Stimulated activated memory B cell treated with anti-CD40 and anti-IgM and Interleukin-4, amounts not matched to agents 10 μg/mL and 1 μg/mL and 100 μg/mL, for 72 hours (primary cell): Measurements from ENCODE around the gene DLK1.

Experiments used
- ATAC-seq: fragments of 150-1000 bp; cut with Tn5 transposase; 2 replicates; pipeline ENCODE4 v1.10.0; 2021
- H3K27ac Mint-ChIP-seq: one replicate; pipeline ENCODE4 v1.8.0; 2022; ENCODE audit warnings: mild to moderate bottlenecking, mixed read lengths
- H3K27me3 Mint-ChIP-seq: one replicate; pipeline ENCODE4 v1.8.0; 2022; ENCODE audit warnings: mixed read lengths
- H3K36me3 Mint-ChIP-seq: one replicate; pipeline ENCODE4 v1.8.0; 2022; ENCODE audit warnings: mixed read lengths
- H3K4me1 Mint-ChIP-seq: one replicate; pipeline ENCODE4 v1.8.0; 2022; ENCODE audit warnings: mixed read lengths
- H3K4me3 Mint-ChIP-seq: one replicate; pipeline ENCODE4 v1.8.0; 2022; ENCODE audit warnings: mild to moderate bottlenecking, moderate library complexity, mixed read lengths
- H3K9me3 Mint-ChIP-seq: one replicate; pipeline ENCODE4 v1.8.0; 2022; ENCODE audit warnings: mixed read lengths

DLK1 gene

DNA sequence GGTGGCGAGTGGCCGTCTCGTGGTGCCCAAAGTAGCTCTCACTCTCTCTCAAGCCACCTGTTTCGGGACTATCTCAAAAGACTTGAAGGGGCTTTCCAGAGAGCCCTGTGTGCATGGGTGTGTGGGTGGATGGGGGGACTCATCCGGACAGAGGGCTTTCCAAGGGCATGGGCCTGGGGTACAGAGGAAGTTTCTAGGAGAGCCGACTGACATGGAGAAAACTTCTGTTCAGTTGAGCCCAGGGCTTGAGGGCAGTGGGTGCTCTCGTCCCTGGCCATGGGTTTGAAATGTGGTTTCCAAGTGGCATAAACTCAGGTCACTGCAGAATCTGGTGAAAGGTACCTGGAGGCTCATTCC lies 51.8 kb downstream of the DLK1 start:
- Mint-ChIP-seq H3K9me3 (no peaks in the 10 kb centered on the region), H3K4me1 (no peaks in the 10 kb centered on the region), H3K36me3 (no peaks in the 10 kb centered on the region), H3K27ac (no peak overlapping the region), H3K4me3 (no peak overlapping the region), H3K27me3 (peaks cover 8% of the 10 kb centered on the region)
- no peak for ATAC-seq

DNA sequence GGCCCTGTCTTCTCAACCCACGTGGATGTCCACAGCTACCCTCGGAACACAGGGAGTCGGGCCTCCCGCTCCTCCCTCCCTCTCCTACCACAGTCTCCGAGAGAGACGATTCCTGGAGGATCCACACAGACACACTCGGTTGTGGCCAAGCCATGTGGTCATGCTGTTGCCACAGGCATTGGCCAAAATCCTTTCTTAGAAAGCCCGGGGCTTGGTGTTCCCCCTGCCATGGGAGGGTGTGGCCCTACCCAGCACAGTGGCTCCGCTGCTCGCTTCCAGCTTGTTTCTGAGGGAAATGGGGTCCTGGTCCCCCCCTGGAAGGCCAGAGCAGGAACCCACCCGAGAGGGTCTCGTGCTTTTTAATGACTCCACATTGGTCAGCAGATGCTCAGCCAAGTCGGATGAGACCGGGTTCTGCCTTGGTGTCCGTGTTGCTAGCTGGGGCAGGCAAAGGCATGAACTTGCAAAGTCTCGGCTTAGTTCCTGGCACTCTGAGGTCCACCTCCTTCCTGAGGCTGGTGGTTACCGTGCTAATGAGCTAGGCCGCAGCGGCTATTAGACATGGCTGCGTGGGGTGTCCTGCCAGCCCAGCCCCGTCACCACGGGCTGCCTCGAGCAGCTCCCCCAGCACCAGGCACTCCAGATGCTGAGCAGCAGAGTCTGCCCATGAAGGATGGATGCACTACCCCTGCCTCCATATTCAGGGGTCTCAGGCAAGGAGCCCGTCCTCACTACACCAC lies 52.4 kb downstream of the DLK1 start:
- Mint-ChIP-seq H3K27ac (no peak overlapping the region), H3K4me1 (no peaks in the 10 kb centered on the region), H3K9me3 (no peaks in the 10 kb centered on the region), H3K36me3 (no peaks in the 10 kb centered on the region), H3K4me3 (no peak overlapping the region), H3K27me3 (peaks cover 8% of the 10 kb centered on the region)
- no peak for ATAC-seq

DNA sequence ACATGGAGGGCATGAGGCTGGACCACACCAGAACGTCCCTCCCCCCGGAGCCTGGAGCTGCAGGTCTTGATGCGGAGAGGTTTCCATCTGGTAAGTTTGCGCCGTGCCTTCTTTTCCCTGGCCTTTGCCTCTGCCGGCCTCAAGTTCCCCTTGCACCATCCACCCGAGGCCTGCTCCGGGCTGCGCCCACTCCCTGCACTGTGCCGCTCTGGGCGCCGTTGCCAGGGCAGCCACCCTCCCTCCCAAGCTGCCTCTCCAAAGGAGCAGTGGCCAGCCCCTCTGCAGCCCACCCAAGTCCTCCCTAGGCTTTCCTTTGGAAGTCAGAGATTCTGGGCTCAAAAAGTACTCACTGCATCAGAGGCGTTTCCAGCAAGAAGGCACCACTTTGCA lies 53.0 kb downstream of the DLK1 start:
- H3K27me3 Mint-ChIP-seq = peaks cover 8% of the 10 kb centered on the region
- H3K27ac Mint-ChIP-seq = no peak overlapping the region
- H3K4me1 Mint-ChIP-seq = no peaks in the 10 kb centered on the region
- no peaks in the 10 kb centered on the region for H3K36me3 Mint-ChIP-seq
- no peaks in the 10 kb centered on the region for H3K9me3 Mint-ChIP-seq
- no peak for ATAC-seq
- H3K4me3 Mint-ChIP-seq = no peak overlapping the region

DNA sequence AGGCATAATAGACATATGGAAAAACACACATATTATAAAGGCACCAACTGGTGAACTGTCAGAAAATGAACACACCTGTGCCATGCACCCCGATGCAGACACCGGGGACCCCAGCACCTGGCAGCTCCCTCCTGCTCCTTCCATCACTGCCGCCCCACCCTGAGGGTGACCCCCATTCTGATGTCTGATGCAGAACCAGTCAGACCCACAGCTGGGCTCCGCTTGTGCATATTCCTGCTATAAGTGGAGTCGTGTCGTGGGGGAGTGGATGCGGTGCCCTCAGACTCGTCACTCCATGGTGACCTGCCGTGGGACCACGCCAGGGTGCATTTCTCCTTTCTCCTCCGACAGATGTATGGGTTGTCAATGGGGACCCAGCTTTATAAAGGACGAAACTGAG lies 53.6 kb downstream of the DLK1 start:
- H3K27me3 Mint-ChIP-seq = peaks cover 14% of the 10 kb centered on the region
- no peak for ATAC-seq
- H3K9me3 Mint-ChIP-seq = no peaks in the 10 kb centered on the region
- no peak overlapping the region for H3K27ac Mint-ChIP-seq
- no peaks in the 10 kb centered on the region for H3K4me1 Mint-ChIP-seq
- no peaks in the 10 kb centered on the region for H3K36me3 Mint-ChIP-seq
- no peak overlapping the region for H3K4me3 Mint-ChIP-seq

DNA sequence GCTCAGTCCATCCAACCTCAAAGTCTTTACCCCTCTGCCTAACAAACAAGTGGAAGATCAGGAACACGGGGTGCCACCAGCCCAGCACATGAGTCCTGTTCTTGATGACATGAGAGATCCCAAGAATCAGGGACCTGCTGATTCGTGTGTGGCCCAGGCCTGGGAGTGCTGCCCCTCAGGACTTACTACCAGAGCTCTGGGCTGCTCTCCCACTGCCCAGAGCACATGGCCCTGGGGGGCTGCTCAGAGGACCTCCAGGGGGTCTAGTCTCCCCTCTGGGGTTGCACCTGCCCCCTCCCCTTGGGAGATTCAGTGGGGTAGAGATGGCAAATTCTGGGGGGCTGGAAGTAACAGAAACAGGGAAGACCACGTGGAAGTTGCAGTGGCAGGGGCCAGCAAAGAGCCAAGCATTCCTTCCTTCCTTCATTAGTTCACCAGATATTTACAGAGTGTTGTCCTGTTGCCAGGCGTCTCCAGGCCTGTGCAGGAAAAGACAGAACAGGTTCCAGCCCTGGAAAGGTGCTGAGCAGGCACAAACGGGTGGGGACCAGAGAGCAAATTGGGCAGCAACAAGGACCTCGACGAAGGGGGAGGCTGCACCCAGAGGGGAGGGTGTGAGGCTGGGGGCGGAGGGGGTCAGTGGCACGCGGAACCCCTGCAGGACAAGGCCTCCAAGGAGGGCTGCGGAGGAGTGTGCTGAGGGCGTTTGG lies 54.1 kb downstream of the DLK1 start:
- Mint-ChIP-seq H3K36me3 (no peaks in the 10 kb centered on the region), H3K9me3 (no peaks in the 10 kb centered on the region), H3K27me3 (peaks cover 18% of the 10 kb centered on the region), H3K27ac (no peak overlapping the region), H3K4me1 (no peaks in the 10 kb centered on the region), H3K4me3 (no peak overlapping the region)
- ATAC-seq = no peak

DNA sequence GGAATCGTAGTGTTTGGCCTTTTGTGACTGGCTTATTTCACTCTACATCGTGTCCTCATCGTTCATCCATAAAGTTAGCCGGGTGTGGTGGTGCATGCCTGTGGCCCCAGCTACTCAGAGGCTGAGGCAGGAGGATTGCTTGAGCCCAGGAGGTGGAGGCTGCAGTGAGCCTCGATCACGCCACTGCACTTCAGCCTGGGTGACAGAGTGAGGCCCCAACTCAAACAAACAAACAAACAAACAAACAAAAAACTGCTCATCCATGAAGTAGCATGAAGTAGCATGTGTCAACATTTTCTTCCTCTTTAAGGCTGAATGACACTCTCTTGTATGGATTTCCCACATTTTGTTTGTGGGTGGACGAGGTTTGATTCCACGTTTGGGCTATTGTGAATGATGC lies 55.3 kb downstream of the DLK1 start:
- H3K4me1 Mint-ChIP-seq = no peaks in the 10 kb centered on the region
- no peaks in the 10 kb centered on the region for H3K9me3 Mint-ChIP-seq
- H3K27me3 Mint-ChIP-seq = peaks cover 18% of the 10 kb centered on the region
- H3K36me3 Mint-ChIP-seq = no peaks in the 10 kb centered on the region
- ATAC-seq = no peak
- no peak overlapping the region for H3K4me3 Mint-ChIP-seq
- no peak overlapping the region for H3K27ac Mint-ChIP-seq

DNA sequence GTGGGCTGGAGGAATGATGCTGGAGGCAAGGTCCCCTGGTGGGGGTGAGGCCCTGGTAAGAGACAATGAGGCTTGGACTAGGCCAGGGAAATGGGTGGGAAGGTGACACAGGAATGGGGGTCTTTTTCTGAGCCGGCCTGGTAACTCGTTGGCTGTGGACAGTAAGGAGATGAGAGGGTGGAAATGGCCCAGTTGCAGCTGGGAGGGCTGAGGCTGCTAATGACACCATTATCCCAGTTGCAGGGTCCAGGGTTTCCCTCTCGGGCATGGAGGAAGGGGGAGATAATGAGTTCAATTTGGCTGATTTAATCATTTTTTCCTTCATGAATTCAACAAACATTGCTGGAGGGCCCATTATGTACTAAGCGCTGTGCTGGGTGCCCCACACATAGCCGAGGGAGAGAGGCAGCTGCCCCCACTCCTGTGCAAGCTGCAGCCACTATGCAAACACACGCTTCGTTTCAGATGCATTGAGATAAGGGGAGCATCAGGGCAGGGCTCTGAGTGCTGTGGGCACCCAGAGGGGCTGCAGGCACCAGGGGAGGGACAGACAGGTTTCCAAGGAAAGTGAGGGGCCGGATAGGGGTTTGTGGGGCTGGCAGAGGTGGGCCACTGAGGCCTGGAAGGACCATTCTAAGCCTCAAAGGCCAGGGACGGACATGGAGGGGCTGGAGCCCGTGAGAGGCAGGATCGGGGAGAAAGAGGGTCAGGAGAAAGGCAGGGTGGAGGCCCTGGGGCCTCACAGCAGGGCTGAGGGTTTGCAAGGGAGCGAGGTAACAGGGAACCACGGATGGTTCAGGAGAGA lies 56.0 kb downstream of the DLK1 start:
- no peak for ATAC-seq
- H3K36me3 Mint-ChIP-seq = no peaks in the 10 kb centered on the region
- H3K27me3 Mint-ChIP-seq = peaks cover 18% of the 10 kb centered on the region
- H3K4me3 Mint-ChIP-seq = no peak overlapping the region
- no peaks in the 10 kb centered on the region for H3K4me1 Mint-ChIP-seq
- H3K9me3 Mint-ChIP-seq = no peaks in the 10 kb centered on the region
- H3K27ac Mint-ChIP-seq = no peak overlapping the region

DNA sequence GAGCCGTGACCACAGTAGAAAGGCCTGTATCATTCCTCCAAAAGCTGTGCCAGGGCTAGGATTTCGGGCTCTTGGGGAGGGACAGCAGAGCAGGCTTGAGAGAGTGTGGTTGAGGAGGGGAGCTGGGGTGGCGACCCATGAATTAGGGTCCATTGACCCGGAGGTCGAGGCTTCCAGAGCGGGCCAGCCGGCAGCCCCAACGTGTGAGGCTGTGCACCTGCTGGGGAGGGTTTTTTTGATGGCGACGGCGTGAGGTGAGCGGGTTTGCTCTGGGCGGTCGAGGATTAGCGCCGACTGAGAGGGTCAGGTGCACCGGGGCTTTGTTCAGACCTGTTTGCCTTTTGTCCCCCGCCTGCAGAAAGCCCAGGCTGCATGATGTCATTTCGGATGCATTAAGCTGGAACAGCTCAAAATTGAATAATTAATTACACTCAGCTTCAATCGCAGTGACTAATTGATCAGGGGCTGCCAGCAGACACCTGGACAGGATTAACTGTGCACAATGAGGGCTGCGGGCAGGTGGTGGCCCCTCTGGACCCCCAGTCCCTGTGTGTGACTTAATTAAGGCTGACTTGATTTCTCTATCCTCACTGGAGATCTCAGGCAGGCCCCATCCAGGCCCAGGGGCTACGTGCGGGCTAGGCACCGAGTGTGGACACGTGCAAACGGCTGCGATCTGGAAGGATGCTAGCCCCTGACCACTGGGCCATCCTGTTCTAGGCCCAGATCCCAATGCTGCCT lies 57.1 kb downstream of the DLK1 start:
- Mint-ChIP-seq H3K36me3 (no peaks in the 10 kb centered on the region), H3K4me1 (no peaks in the 10 kb centered on the region), H3K27me3 (peaks cover 28% of the 10 kb centered on the region), H3K27ac (no peak overlapping the region), H3K9me3 (no peaks in the 10 kb centered on the region), H3K4me3 (no peak overlapping the region)
- no peak for ATAC-seq

DNA sequence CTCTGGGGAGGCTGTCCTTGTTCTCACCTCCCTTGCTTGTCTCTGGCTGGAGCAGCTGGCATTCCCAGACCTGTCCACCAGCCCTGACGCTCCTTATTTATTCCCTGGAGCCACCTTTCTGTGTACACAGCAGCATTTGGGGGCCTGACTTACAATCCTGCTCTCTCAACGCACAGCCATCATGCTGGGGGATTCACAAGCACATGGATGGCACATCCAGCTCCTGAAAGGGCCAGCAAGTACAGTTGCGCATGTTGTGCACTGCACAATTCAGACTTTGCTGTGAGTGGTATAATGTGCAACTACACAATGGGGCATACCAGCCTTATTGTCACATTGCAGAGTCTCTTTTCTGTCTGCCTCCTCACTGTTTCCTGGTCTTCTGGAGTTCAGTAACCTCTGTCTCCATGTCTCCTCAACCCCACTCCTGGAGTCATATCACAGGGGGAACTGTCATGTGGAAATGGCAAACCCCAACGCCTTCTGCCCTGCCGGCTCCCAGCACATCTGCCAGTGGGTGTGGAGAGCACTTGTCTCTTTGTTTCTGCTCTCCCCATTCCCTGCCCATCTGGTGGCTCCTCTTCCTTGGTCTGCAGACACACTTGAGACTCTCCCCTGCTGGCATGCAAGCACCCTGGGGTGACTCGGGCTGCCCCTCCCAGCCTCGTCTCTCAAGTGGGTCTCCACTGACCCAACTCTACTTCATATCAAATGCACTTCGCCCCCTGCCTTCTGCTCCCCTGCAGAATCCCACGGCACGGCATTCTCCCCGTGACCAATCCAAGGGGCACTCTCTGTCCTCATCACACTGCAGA lies 58.0 kb downstream of the DLK1 start:
- Mint-ChIP-seq H3K36me3 (no peaks in the 10 kb centered on the region), H3K9me3 (no peaks in the 10 kb centered on the region), H3K27me3 (peaks cover 30% of the 10 kb centered on the region), H3K4me3 (no peak overlapping the region), H3K4me1 (no peaks in the 10 kb centered on the region), H3K27ac (no peak overlapping the region)
- ATAC-seq = no peak

DNA sequence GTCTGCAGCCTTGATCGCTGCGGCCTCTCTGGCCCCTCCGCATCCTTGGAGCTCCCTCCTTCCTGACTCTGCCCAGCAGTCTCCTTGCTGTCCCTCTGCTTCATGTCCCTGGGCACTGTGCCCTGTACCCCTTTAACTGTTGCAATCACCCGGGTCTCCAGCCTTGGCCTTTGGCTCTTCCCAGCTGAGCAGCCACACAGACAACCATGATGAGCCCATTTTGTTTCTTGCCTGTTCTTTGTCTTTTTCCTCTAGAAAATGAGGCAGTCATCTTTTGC lies 58.6 kb downstream of the DLK1 start:
- ATAC-seq = no peak
- H3K4me1 Mint-ChIP-seq = no peaks in the 10 kb centered on the region
- no peak overlapping the region for H3K4me3 Mint-ChIP-seq
- H3K36me3 Mint-ChIP-seq = no peaks in the 10 kb centered on the region
- H3K27me3 Mint-ChIP-seq = peaks cover 25% of the 10 kb centered on the region
- H3K27ac Mint-ChIP-seq = no peak overlapping the region
- no peaks in the 10 kb centered on the region for H3K9me3 Mint-ChIP-seq

DNA sequence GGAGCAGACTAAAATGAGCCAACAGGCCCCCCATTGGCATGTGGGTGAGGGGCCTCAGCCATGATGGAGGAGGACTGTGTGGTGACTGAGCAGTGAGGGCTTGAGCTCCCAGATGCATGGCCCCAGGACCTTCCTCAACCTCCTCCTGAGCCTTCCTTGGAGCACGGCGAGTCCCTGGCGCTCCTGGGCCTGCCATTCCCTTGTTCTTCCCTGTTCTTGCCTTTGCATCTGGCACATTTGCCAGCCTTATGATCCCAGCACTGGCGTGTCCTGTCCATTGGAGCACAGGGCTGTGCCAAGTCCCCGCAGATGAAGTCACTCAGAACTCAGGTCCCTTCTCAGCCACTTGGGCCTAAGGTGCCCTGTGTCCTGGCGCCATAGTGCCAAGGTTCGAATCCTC lies 58.9 kb downstream of the DLK1 start:
- H3K27me3 Mint-ChIP-seq = peaks cover 23% of the 10 kb centered on the region
- ATAC-seq = no peak
- no peaks in the 10 kb centered on the region for H3K36me3 Mint-ChIP-seq
- no peak overlapping the region for H3K4me3 Mint-ChIP-seq
- no peak overlapping the region for H3K27ac Mint-ChIP-seq
- H3K9me3 Mint-ChIP-seq = no peaks in the 10 kb centered on the region
- no peaks in the 10 kb centered on the region for H3K4me1 Mint-ChIP-seq

DNA sequence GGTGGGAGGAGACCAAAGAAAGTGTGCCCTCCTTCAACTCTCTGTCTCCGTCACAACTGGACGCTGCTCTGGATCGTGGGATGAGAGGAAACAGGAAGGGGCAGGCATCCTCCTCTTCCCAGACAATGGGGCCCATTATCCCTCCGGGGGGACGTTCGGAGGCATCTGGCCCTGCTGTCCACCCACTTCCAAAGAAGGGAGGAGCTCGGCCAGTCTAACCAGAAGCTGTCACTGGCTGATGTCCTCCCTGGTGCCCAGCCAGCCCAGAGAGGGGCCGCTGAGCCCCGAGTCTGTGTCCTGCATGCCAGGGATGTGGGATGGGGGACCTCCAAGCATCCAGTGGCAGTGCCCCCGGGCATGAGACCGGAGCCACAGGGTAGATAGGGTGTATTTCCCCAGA lies 59.4 kb downstream of the DLK1 start:
- Mint-ChIP-seq H3K4me1 (no peaks in the 10 kb centered on the region), H3K9me3 (no peaks in the 10 kb centered on the region), H3K27ac (no peak overlapping the region), H3K4me3 (no peak overlapping the region), H3K36me3 (no peaks in the 10 kb centered on the region), H3K27me3 (peaks cover 28% of the 10 kb centered on the region)
- no peak for ATAC-seq

DNA sequence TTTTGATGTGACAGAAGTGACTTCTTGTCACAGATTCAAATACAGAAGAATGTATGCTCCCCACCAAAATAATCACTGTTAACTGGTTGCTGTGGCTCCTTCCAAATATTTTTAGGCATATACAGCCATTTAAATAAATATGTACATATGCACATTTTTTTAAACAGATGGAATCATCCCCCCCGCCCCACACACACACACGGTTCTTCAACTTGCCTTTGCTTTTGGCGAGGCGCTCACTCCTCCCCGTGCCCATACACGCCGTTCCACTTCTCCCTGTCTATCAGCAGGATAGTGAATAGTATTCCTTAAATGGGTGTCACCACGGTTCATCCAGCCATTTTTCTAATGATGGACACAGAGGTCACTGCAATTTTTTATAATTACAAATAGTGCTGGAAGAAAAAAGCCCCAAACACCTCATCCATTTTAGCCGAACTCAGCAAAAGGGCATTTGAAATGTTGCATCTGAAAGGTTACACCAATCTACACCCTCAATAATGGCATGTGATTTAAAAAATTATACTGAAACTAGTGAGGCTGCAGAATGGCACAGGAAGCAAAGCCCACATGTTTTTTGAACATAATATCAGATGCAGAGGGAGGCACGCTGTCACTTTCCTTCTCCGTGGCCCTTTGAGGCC lies 60.0 kb downstream of the DLK1 start:
- H3K4me1 Mint-ChIP-seq = no peaks in the 10 kb centered on the region
- H3K36me3 Mint-ChIP-seq = no peaks in the 10 kb centered on the region
- H3K27ac Mint-ChIP-seq = no peak overlapping the region
- no peaks in the 10 kb centered on the region for H3K9me3 Mint-ChIP-seq
- no peak overlapping the region for H3K4me3 Mint-ChIP-seq
- peaks cover 32% of the 10 kb centered on the region for H3K27me3 Mint-ChIP-seq
- ATAC-seq = no peak

DNA sequence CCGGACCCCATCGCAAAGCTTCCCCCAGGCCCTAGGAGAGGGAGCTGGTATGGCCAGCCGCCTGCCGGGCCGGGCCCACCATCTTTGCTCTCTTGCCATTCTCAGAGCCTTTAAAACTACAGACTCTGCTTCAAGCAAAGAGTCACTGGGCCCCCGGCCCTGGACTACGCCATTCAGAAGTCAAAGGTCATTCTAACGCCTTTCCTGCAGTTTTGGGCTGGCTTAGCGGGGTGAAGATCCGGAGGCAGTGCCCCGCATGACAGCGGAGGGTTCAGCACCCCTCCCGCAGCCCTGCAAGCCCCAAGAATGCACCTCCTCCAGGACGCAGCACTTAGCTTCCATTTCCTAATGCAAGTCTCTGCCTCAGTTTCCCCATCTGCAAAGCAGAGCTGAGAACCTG lies 61.0 kb downstream of the DLK1 start:
- H3K9me3 Mint-ChIP-seq = no peaks in the 10 kb centered on the region
- no peaks in the 10 kb centered on the region for H3K36me3 Mint-ChIP-seq
- H3K4me3 Mint-ChIP-seq = no peak overlapping the region
- H3K27ac Mint-ChIP-seq = no peak overlapping the region
- no peaks in the 10 kb centered on the region for H3K4me1 Mint-ChIP-seq
- peaks cover 39% of the 10 kb centered on the region for H3K27me3 Mint-ChIP-seq
- no peak for ATAC-seq
